Limb (tissue), 2 donors: ENCODE measurements around the gene PLXND1.

Source experiments
- DNase-seq, 2 donors: peaks; one replicate each; pipeline ENCODE4 v3.0.0-alpha.2; 2016; ENCODE audit errors: extremely low spot score in 2 of 2

The PLXND1 gene

GRCh38 chr3:129627350-129628168 is 21.1 kb upstream of the PLXND1 start:
- DNase-seq, result peak; percentile 85 to 87

GRCh38 chr3:129626744-129627349 is 20.4 kb upstream of the PLXND1 start:
- DNase-seq, result peak; percentile 51 to 77

GRCh38 chr3:129625072-129625874 is 18.8 kb upstream of the PLXND1 start:
- peak in 1 of 2 donors; percentile 30 for DNase-seq

GRCh38 chr3:129624347-129625071 is 18.0 kb upstream of the PLXND1 start:
- peak in 1 of 2 donors; percentile 24 for DNase-seq

GRCh38 chr3:129623447-129624118 is 17.1 kb upstream of the PLXND1 start:
- peak in 1 of 2 donors; percentile 37 for DNase-seq

- peak in 1 of 2 donors; percentile 23 for DNase-seq
Observed at GRCh38 chr3:129622933-129623332, 16.5 kb upstream of the PLXND1 start.

- DNase-seq, result peak in 1 of 2 donors; percentile 26
Observed at GRCh38 chr3:129622226-129622874, 15.9 kb upstream of the PLXND1 start.

- peak in 1 of 2 donors; percentile 28 for DNase-seq
Observed at GRCh38 chr3:129621626-129622225, 15.2 kb upstream of the PLXND1 start.

GRCh38 chr3:129620828-129621559 is 14.5 kb upstream of the PLXND1 start:
- DNase-seq, result peak in 1 of 2 donors; percentile 29

- DNase-seq, result peak in 1 of 2 donors; percentile 20
Observed at GRCh38 chr3:129619726-129620162, 13.3 kb upstream of the PLXND1 start.

GRCh38 chr3:129618901-129619671 is 12.6 kb upstream of the PLXND1 start:
- DNase-seq, result peak in 1 of 2 donors; percentile 35

GRCh38 chr3:129618186-129618820 is 11.8 kb upstream of the PLXND1 start:
- peak in 1 of 2 donors; percentile 33 for DNase-seq

GRCh38 chr3:129617381-129618185 is 11.1 kb upstream of the PLXND1 start:
- DNase-seq, result no peak

- DNase-seq, result no peak
Observed at GRCh38 chr3:129616713-129617112, 10.2 kb upstream of the PLXND1 start.

GRCh38 chr3:129616291-129616690 is 9.8 kb upstream of the PLXND1 start:
- DNase-seq, result no peak

GRCh38 chr3:129615751-129616281 is 9.3 kb upstream of the PLXND1 start:
- no peak for DNase-seq

GRCh38 chr3:129614927-129615363 is 8.5 kb upstream of the PLXND1 start:
- DNase-seq, result no peak
